GM18520 (cell line): Measurements from ENCODE around the gene SDK2.

ENCODE experiments used
- ATAC-seq: cut with Tn5 transposase; IDR thresholded peaks from one replicate; pipeline ENCODE4 v1.9.1; 2021; ENCODE audit not compliant: unreplicated experiment

SDK2 gene

GRCh38 chr17:73401911-73402310, 242.3 kb downstream of the SDK2 start:
- no peak for ATAC-seq

DNA sequence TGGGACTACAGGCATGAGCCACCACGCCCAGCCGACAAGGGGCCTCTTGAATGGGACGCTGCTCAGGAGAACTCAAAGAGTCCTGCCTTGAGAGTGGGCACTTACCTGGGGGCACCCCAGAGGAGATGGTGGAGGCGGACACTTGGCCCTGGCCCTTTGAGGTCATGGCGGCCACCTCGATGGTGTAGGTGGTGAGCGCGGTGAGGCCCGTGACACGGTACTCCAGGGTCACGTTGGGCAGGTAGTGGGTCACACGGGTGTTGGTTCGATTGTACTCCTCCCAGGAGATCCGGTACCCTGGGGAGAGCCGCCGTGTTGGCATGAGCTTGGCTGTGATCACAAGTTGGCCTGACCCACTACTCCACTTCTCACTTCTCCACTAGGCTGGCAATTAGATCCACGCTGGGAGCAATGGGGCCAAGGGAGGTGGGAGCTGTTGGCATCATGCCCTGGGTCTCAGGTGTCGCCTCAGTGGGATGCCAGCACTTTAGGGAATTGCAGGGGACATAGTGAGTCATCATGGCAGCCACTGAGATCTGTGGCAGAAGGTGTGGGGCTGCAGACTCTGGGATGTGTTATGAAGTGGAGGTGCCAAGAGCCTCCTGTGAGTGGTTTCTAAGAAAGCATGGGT, 243.2 kb downstream of the SDK2 start:
- ATAC-seq, result no peak

DNA sequence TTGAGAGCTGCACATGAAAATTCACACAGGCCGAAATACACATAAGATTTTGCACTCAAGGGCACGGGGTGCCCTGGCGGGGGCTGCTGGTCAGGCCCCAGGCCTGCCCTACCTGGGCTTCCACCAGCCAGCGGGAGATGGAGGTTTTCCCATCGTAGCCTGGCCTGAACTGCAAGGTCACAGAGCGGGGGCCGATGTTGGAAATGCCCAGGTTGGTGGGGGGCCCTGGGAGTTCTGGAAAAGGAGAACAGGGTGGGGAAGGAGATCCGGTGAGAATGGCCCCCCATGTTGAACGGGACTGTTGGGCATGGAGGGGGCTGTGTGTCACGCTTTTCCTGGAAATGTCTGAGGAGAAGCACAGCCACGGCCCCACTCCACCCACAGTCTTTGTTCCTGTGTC, 245.2 kb downstream of the SDK2 start:
- no peak for ATAC-seq

GRCh38 chr17:73397856-73398540, 246.2 kb downstream of the SDK2 start:
- no peak for ATAC-seq

- ATAC-seq, result no peak
Measured at GRCh38 chr17:73397278-73397826, 246.9 kb downstream of the SDK2 start.

DNA sequence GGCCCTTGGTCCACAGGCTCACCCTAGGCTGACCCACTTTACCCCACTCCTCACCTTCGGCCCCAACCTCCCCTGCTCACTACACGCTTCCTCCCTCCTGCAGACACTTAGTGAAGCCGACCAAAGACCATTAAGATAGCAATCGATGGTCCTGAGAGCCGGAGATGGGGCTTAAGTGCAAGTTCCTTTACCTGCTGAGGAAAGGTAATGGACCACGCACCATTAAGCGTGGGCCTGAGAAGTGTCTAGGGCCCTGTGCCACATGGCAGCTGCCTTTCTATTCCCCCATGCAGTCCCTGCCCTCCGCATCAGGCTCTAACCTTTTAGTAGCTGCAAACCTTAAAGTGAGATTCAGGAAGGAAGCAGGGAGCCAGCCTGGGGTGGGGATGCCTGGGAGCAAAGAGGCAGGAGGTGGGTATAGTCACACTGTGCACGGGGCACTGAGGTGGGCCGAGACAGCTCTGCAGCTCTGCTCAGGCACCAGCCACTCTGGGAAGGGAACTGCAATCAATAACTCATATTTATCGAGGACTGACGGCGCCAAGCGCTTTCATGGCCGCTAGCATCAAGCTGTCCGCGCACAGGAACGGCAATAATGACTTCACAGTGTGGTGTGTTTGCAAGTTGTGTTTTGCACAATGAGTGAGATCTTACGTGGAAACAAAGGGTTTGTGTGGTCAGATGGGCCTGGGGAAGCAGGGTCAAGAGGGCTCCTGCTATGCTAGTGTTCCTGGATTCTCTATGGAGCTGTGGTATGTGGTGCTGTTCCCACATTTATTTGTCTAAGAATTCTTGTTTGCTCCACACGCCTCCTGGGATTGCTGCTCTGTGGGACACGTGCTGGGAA, 247.6 kb downstream of the SDK2 start:
- ATAC-seq, result no peak

DNA sequence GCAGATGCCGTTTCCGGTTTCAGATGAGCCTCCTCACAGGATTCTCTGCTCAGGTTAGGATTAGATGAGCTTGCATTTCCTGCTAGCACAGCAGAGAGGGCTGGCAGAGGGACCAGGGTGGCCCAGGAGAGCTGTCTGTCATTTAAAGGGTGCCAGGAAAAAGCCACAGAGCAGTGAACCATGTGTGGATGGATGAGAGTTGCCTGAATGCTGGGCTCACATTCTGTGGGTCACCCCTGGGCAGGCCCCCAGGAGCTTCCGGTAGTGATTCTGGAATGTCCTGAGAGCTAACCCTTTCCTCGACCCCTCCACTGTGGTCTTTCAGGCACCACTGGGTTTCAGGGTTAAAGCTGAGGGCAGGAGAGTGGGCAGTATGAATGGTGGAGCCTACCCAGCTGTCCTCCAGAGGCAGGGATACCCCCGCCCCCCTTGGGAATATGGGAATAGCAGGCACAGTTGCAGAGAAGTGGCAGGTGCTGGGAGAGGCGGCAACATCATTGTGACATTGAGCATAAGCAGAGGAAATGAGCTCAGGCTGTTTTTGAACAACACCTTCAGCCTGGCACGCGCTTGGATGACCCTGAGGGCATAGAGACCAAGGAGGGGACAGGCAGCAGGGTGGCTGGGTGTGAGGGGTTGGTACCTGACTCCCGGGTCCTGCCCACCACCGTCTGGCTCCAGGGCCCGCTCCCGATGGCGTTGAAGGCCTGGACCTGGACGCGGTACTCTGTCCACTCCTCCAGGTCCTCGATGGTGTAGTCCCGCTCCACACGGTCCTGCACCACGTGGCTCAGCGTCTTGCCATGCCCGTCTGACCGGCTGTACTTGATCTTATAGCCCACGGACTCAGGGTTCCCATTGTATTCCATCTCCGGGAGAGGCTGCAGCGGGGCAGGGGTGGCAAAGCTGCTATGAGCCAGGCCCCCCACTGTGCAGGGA, 249.5 kb downstream of the SDK2 start:
- no peak for ATAC-seq

DNA sequence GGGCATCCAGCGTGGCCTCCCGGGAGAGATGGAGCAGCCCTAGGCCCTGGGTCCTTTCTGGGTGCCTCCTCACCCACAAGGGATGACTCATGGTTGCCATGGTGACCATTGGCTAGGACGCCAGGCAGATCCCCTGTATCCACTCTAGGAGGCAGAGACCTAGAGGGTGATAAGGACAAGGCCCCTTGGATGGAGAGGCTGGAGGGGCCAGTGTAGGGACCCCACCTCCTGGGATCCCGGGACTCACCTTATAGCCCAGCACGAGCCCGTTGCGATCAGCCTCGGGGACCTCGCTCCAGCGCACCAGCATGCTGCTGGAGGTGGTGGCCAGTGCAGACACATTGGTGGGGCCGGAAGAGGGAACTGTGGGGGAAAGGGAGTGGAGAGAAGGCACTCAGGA, 250.3 kb downstream of the SDK2 start:
- no peak for ATAC-seq

DNA sequence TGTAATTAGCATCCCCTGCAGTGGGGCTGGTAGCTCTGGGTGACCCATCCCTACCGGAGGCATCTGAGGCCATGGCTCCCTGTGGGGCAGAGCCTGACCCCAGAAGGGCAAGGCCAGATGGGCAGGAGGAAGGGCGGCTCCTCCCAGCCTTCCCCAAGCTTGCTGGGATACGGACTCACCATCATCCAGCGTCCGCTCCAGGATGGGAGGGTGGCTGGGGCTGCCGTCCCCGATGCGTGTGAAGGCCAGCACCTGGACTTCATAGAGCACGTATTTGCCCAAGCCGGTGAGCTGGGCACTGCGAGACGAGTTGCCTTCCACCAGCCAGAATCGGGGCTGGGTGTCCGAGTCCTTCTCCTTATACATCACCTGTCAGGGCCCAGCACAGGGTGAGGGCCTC, 250.9 kb downstream of the SDK2 start:
- ATAC-seq, result no peak

- no peak for ATAC-seq
Measured at GRCh38 chr17:73391331-73392265, 252.6 kb downstream of the SDK2 start.

GRCh38 chr17:73390851-73391250, 253.4 kb downstream of the SDK2 start:
- ATAC-seq, result no peak

- no peak for ATAC-seq
Measured at GRCh38 chr17:73390221-73390620, 254.0 kb downstream of the SDK2 start.

DNA sequence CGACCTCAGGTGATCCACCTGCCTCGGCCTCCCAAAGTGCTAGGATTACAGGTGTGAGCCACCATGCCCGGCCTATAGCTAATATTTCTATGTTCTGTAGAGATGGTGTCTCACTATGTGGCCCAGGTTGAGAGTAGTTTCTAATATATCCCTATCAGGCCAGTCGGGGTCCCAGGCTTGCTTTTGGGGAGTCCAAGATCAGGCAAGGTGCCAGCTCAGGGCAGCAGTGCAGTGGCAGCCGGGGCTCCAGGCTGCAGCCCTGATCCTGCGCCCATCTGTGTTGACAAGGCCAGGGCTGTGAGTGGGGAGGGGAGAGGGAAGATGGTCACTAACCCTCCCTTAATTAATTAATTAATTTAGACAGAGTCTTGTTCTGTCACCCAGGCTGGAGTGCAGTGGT, 254.8 kb downstream of the SDK2 start:
- no peak for ATAC-seq

- no peak for ATAC-seq
Measured at GRCh38 chr17:73388578-73388905, 255.7 kb downstream of the SDK2 start.

DNA sequence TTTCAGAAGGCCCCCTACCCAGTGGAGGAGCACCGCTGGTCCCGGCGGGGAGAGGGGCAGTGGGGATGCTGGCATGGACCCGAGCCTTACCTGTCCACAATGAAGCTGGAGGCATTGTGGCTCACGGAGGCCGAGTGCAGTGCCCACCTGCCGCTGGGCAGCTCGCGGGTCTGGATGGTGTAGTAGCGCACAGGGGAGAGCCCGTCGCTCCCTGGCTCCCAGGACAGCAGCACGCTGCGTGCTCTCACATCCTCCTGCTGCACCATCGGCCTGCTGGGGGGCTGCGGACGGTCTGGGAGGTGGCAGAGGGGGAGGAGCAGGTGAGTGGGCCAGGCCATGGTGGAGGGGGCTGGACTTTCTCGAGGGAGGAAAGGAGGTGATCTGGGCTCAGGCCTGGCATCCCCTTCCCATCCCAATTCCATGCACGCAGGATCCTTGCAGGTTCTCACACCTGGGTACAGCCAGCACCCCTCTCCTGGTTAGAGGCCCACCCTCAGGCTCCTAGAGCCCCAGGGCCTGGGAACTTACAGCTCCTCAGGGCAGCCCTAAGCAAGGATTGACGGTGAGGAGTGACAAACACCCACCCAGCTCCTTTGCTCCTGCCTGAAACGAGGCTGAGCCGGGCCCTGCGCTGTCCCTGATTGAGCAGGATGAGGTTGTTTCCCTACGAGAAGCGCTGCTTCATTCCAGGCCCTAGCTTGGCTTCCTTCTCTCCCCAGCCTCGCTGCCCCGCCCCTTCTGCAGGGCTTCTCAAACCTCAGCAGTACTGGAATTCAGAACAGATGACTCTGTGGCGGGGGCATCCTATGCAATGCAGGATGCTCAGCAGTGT, 256.3 kb downstream of the SDK2 start:
- no peak for ATAC-seq

GRCh38 chr17:73386561-73386960, 257.7 kb downstream of the SDK2 start:
- no peak for ATAC-seq

- no peak for ATAC-seq
Measured at GRCh38 chr17:73384926-73385325, 259.3 kb downstream of the SDK2 start.

- no peak for ATAC-seq
Measured at GRCh38 chr17:73380439-73381106, 263.7 kb downstream of the SDK2 start.
